GM12875 (cell line): ENCODE measurements around the gene NT5C.
"Not testable (repeated sequence)": the region's sequence is repeated elsewhere in the genome, so short reads cannot be mapped to it uniquely, and the experiment has no call there.

Experiments used
- H3K4me3 ChIP-seq: one replicate; pipeline ENCODE4 v1.5.1; 2011; ENCODE audit warnings: low read depth, low read length, control low read depth
- CTCF ChIP-seq: IDR thresholded peaks from 2 replicates; pipeline ENCODE4 v1.5.1; 2011; ENCODE audit warnings: low read depth, mild to moderate bottlenecking, control low read depth, inconsistent platforms, low read length, moderate library complexity, borderline replicate concordance; ENCODE audit not compliant: insufficient read depth

Gene NT5C

GRCh38 chr17:75130632-75131277, 787 bp downstream of the NT5C start:
- peak; percentile 60; the same call in 1 of the 2 replicates for TF ChIP-seq CTCF
- H3K4me3 ChIP-seq, result peak overlapping the region; percentile 84

- peak overlapping the region; percentile 84 for H3K4me3 ChIP-seq
- no peak for TF ChIP-seq CTCF
These were observed 1.4 kb downstream of the NT5C start for GRCh38 chr17:75130059-75130631.

GRCh38 chr17:75129576-75129975, 2.0 kb downstream of the NT5C start:
- TF ChIP-seq CTCF, result no peak

GRCh38 chr17:75128694-75129505, 2.6 kb downstream of the NT5C start:
- no peak for TF ChIP-seq CTCF
- no peak overlapping the region for H3K4me3 ChIP-seq

More at GRCh38 chr17:75129576-75129975, 2.0 kb downstream of the NT5C start:
- no peak overlapping the region for H3K4me3 ChIP-seq

GRCh38 chr17:75127936-75128335, 3.6 kb downstream of the NT5C start:
- not testable (repeated sequence) for H3K4me3 ChIP-seq

- no peak for TF ChIP-seq CTCF
- H3K4me3 ChIP-seq, result no peak overlapping the region
These were observed 4.6 kb downstream of the NT5C start for GRCh38 chr17:75126954-75127353.

GRCh38 chr17:75125984-75126383, 5.6 kb downstream of the NT5C start:
- no peak overlapping the region for H3K4me3 ChIP-seq
- TF ChIP-seq CTCF, result no peak
